ENCODE measurements around the gene TPX2.
A peak's percentile ranks its signal among the peaks of the same experiment; 100 is the strongest.

Gene TPX2

GRCh38 chr20:31833931-31834521 lies 94.9 kb downstream of the TPX2 start:
- no peak for DNase-seq (ENCODE audit: low read depth)

- DNase-seq (ENCODE audit: low read depth): no peak
Measured at GRCh38 chr20:31835554-31835953, 96.5 kb downstream of the TPX2 start.

GRCh38 chr20:31835977-31836852 lies 97.1 kb downstream of the TPX2 start:
- peak; percentile 98 for DNase-seq (ENCODE audit: low read depth)

- peak; percentile 40 for DNase-seq (ENCODE audit: low read depth)
Measured at GRCh38 chr20:31836853-31837608, 97.9 kb downstream of the TPX2 start.

- DNase-seq (ENCODE audit: low read depth): peak; percentile 92
Measured at GRCh38 chr20:31837896-31838397, 98.9 kb downstream of the TPX2 start.

- peak; percentile 46 for DNase-seq (ENCODE audit: low read depth)
Measured at GRCh38 chr20:31838646-31839292, 99.7 kb downstream of the TPX2 start.

GRCh38 chr20:31839782-31840487 lies 100.8 kb downstream of the TPX2 start:
- peak; percentile 41 for DNase-seq (ENCODE audit: low read depth)

GRCh38 chr20:31840906-31841816 lies 102.1 kb downstream of the TPX2 start:
- no peak for DNase-seq (ENCODE audit: low read depth)

GRCh38 chr20:31841928-31842327 lies 102.8 kb downstream of the TPX2 start:
- peak; percentile 85 for DNase-seq (ENCODE audit: low read depth)

- peak; percentile 54 for DNase-seq (ENCODE audit: low read depth)
Measured at GRCh38 chr20:31842471-31843157, 103.5 kb downstream of the TPX2 start.

GRCh38 chr20:31843288-31843687 lies 104.2 kb downstream of the TPX2 start:
- DNase-seq (ENCODE audit: low read depth): no peak

- no peak for DNase-seq (ENCODE audit: low read depth)
Measured at GRCh38 chr20:31843881-31844280, 104.8 kb downstream of the TPX2 start.

GRCh38 chr20:31844737-31845299 lies 105.7 kb downstream of the TPX2 start:
- DNase-seq (ENCODE audit: low read depth): no peak

- no peak for DNase-seq (ENCODE audit: low read depth)
Measured at GRCh38 chr20:31845300-31845863, 106.3 kb downstream of the TPX2 start, which contains the start of gene FOXS1. TSS of gene FOXS1 (minus strand) at chr20:31845604. CDS start at chr20:31845542, 62 bp downstream.

- no peak for DNase-seq (ENCODE audit: low read depth)
Measured at GRCh38 chr20:31846793-31847138, 107.7 kb downstream of the TPX2 start.

- DNase-seq (ENCODE audit: low read depth): no peak
Measured at GRCh38 chr20:31848088-31848999, 109.3 kb downstream of the TPX2 start.

- DNase-seq (ENCODE audit: low read depth): no peak
Measured at GRCh38 chr20:31849306-31849930, 110.3 kb downstream of the TPX2 start.

Data from ELR (cell line).